HL-60/S4 treated with retinoic acid at 250 ng/mL for 4 days and 3 days (cell line): Measurements from ENCODE around the gene ZNF484.

Experiments
- in situ Hi-C: fragments of 300-500 bp; cut with MboI; formaldehyde crosslinking; loops from 2 replicates; pipeline ENCODE4 v1.7.0; 2022; ENCODE audit warnings: low sequenced_read_pairs

Gene ZNF484

DNA sequence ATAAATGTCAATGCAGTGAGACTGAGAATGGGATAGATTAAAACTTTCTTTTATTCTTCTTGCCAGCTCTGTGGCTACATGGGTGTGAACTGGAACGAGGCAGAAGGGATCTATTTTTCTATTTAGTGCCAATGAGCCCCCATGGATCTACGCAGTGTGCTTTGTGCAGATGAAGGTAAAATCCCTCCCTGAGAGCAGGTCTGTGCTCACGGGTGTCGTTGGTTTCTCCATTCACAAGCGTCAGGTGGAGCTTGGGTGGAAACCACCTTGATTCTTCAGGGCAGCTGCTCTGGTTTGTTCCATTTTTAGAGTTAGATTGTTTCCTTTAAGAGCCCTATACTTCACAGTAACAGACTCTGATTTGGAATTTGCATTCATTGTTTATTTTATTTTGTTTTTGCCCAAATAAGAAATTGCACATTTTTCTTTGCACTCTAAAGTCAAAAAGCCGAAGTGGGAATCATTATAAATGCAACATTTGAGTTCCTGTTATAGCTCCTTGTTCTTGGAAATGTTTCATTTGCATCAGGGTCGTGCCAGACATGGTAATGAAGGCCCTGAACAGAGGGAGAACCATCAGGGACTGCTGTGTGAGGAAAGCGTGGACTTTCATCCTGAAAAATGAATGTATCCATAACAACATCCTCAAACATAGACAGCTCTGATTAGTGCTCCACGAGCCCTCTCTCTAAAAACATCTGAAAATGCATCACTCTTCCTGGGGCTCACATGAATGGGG lies 82.1 kb downstream of the ZNF484 start:
- in situ Hi-C loops: no loop called here
